GM04503 (cell line): Measurements from ENCODE around the gene PFAS.
"Not testable (repeated sequence)": the region's sequence is repeated elsewhere in the genome, so short reads cannot be mapped to it uniquely, and the experiment has no call there.

ENCODE experiments used
- DNase-seq: peaks from one replicate; pipeline ENCODE4 v3.0.0-alpha.2; 2012; ENCODE audit warnings: low read depth

Gene PFAS

GRCh38 chr17:8248751-8249607 is at the start of gene PFAS:
PFAS (plus strand) TSS chr17:8249289; CDS start chr17:8253938, 4,649 bp downstream.
- peak; percentile 46 for DNase-seq

GRCh38 chr17:8204761-8205555 is 44.1 kb upstream of the PFAS start:
- no peak for DNase-seq

- DNase-seq, result no peak
These were observed 42.6 kb upstream of the PFAS start for GRCh38 chr17:8206536-8206935.

- peak; percentile 81 for DNase-seq
These were observed 39.0 kb upstream of the PFAS start, which contains the start of gene AURKB for GRCh38 chr17:8209907-8210760. AURKB (minus strand) TSS chr17:8210575; CDS start chr17:8210224, 351 bp downstream.

DNA sequence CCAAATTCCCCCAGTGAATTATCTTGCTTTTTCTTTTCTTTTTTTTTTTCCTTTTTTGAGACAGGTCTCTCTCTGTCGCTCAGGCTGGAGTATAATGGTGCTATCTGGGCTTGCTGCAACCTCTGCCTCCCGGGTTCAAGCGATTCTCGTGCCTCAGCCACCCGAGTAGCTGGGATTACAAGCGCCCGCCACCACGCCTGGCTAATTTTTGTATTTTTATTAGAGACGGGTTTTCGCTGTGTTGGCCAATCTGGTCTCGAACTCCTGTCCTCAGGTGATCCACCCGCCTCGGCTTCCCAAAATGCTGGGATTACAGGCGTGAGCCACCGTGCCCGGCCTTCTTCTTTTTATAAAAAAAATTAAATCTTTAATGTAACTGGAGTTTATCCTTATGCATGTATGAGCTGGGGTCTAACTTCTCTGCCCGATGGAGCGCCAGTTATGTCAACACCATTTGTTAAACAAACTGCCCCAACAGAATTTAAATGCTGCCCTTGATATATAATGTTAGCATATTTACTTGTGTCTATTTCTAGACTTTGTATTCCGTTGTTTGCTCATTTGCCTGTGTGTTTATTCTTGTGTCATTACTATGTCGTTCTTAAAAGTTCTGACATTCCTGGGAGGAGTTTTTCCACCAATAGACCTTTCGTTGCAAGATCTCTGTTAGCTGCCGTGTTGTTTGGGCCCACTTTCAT is 38.2 kb upstream of the PFAS start:
- DNase-seq, result no peak

DNA sequence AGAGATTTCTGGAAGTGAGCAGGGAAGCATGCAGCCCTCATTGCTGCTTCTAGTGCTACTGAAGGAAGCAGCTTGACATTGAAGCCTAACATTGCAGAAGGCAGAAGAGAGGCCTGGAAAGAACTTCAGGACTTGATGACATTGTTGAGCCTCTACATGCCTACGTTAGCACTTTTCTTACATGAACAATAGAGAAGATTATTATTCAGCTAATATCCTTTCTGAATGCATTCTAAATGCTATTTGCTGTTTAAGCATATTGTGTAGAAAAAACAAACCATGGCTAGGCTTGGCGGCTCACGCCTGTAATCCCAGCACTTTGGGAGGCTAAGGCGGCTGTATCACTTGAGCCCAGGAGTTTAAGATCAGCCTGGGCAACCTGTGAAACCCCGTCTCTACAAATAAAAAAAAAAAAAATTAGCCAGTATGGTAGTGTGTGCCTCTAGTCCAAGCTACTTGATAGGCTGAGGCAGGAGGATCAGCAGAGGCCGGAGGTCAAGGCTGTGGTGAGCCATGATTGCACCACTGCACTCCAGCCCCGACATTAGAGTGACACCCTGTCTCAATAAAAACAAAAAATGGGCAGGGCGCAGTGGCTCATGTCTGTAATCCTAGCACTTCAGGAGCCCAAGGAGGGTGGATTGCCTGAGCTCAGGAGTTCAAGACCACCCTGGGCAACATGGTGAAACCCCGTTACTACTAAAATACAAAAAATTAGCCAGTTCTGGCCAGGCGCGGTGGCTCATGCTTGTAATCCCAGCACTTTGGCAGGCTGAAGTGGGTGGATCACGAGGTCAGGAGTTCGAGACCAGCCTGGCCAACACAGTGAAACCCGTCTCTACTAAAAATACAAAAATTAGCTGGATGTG is 36.5 kb upstream of the PFAS start:
- DNase-seq, result no peak

GRCh38 chr17:8214000-8214399 is 35.1 kb upstream of the PFAS start:
- DNase-seq, result not testable (repeated sequence)

- DNase-seq, result peak; percentile 86
These were observed 28.1 kb upstream of the PFAS start for GRCh38 chr17:8220783-8221662.

GRCh38 chr17:8221663-8222379 is 27.3 kb upstream of the PFAS start:
- DNase-seq, result peak; percentile 75

DNA sequence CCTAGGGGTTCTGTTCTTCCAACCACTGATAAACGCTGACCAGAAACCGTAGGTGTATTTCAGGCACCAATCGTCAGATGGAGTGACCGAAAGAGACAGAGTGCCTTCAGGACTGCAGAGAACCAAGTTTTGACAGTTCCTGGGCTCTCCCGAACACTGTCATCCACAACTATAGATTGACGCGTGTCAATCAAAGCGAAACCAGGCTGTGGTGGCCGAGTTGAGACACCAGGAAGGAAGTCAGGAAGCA is 26.8 kb upstream of the PFAS start:
- no peak for DNase-seq

DNA sequence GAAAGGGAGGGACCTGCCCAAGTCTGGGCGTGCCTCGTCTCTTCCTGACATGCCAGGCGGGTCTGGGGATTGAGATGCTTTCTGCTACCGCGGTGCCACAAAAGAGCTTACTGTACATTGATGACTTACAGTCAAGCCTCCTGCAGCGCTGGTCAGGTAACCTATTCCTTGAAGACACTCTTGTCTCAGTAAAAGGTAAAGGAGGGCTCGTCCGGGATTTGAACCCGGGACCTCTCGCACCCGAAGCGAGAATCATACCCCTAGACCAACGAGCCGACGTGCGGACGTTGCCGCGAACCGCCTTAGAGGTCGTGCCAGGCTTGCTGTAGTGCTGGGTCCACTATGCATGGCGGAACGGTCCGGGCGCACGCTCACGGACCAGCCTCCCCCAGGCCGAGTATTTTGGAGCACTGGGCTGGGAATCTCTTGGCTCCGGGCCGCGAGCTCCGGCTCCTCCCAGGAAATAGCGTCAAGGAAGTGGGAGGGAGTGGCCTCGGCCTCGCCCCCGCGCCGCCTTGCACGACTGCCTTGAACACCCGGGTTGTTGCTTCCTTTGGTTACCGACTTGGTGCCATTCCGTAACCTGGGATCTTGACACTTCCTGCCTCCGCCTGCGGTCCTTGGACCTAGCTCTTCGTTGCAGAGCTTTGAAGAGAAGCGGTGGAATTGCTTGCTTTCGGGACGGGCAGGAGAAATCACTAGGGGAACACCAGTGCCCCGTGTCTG is 26.3 kb upstream of the PFAS start:
- peak; percentile 75 for DNase-seq

- DNase-seq, result no peak
These were observed 25.5 kb upstream of the PFAS start for GRCh38 chr17:8223356-8224126.

GRCh38 chr17:8224891-8225812 is 23.9 kb upstream of the PFAS start:
- no peak for DNase-seq

DNA sequence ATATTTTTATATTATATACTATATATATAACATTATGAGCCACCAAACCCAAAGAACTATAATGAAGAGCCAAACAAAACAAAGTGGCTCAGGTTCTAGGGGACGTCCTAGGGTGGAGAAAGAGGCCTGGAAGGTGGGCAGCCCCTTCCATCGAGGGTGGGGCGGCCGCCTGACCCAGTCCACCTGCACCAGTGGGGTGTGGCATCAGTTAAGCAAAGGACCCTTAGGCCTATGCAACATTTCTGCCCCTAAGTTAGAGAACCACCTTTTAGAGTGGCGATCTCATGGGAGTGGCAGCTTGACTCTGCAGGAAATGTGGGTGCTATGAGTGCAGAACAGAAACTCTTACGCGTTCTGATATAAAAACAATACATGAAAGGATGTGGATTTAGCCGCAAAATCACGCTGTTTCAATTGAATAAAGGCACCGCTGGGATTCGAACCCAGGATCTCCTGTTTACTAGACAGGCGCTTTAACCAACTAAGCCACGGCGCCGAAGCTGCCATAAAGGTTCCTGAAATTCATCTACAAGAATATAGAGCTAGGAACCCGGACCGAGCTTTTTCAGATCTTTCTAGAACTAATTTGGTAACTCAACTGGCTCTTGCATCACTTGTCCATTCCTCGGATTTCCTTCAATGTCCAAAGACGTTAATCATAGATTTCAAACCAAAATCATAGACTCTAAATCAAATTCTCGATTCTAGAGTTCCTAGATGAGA is 23.1 kb upstream of the PFAS start:
- no peak for DNase-seq

DNA sequence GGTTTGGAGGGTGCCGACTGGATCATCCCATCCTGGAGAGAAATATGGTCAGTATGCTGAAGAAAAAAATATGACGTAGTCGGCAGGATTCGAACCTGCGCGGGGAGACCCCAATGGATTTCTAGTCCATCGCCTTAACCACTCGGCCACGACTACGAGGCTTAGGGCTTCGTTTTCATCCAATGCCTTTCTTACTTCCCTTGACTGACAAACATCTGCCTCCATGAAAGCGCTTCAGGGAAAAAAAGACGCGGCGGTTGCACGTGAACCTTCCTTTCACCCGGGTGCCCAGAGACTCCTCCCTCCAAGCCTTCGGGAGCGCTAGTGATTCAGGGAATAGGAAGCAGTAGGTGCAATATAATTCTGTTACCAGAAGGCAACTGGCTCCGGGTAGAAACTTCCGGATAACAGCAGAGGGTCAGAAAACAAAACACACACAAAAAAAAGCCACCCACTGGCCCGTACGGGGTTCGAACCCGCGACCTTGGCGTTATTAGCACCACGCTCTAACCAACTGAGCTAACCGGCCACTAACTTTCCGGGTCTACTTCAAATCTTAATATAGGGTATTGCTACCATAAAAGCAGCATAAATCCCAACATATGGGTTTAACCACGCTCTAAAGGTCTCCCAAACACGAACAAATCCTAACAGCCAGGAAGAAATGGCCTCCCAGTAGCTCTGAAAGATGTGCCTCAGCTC is 22.4 kb upstream of the PFAS start:
- peak; percentile 75 for DNase-seq
